B cell (primary cell): ENCODE data around the gene DENR.

Experiments
- EZH2 ChIP-seq: IDR thresholded peaks from 2 replicates; pipeline ENCODE4 v1.6.1; 2012; ENCODE audit warnings: borderline replicate concordance, low read depth, mild to moderate bottlenecking, moderate library complexity, low read length; ENCODE audit not compliant: insufficient read depth, poor library complexity, severe bottlenecking
- TF ChIP-seq, protein P1 (sequence below): fragments of 200-600 bp; IDR thresholded peaks from one replicate; pipeline ENCODE4 v1.8.0; 2022; ENCODE audit warnings: antibody characterized with exemption, mild to moderate bottlenecking

DNA sequence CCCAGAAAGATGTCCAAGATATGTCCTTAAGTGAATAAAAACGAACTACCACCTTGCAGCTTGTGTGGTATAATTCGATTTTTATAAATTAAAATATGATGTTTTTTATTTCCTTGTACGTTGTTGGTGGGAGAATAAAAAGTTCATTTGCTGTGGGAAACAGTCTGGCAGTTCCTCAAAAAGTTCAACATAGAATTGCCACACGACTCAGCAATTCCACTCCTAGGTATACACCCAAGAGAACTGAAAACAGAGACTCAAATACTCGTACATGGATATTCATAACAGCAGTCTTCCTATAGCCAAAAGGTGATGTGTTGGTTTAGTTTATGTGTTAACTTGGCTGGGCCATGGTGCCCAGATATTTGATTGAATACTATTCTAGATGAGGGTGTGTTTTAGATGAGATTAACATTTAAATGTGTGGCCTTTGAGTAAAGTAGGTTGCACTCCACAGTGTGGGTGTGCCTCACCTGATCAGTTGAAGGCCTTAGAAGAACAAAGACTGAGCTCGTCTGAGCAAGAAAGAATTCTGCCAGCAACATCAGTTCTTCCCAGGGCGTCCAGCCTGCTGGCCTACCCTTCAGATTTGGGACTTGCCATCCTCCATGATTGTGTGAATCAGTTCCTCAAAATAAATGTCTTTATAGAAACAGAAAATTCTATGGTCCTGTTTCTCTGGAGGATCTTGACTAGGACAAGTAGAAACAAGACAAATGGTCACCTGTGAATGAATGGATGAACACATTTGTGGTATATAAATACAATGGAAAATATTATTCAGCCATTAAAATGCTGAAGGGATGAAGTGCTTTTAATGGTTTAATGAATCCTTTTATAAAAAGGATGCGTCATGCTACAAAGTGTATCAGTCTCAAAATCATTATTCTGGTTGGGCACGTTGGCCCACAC lies 5.1 kb upstream of the DENR start:
- TF ChIP-seq, protein P1, sequence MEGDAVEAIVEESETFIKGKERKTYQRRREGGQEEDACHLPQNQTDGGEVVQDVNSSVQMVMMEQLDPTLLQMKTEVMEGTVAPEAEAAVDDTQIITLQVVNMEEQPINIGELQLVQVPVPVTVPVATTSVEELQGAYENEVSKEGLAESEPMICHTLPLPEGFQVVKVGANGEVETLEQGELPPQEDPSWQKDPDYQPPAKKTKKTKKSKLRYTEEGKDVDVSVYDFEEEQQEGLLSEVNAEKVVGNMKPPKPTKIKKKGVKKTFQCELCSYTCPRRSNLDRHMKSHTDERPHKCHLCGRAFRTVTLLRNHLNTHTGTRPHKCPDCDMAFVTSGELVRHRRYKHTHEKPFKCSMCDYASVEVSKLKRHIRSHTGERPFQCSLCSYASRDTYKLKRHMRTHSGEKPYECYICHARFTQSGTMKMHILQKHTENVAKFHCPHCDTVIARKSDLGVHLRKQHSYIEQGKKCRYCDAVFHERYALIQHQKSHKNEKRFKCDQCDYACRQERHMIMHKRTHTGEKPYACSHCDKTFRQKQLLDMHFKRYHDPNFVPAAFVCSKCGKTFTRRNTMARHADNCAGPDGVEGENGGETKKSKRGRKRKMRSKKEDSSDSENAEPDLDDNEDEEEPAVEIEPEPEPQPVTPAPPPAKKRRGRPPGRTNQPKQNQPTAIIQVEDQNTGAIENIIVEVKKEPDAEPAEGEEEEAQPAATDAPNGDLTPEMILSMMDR = no peak
- no peak for TF ChIP-seq EZH2
